Loucy (cell line): ENCODE measurements around the gene PHACTR1.

Experiments used
- CTCF ChIP-seq: fragments of 200-600 bp; sonication (generic); conservative IDR thresholded peaks from 2 replicates; pipeline ENCODE4 v1.5.1; 2014; ENCODE audit warnings: mild to moderate bottlenecking, antibody characterized with exemption, low read length
- EZH2phosphoT487 ChIP-seq: fragments of 200-600 bp; IDR thresholded peaks from 2 replicates; pipeline ENCODE4 v1.6.1; 2018; ENCODE audit warnings: antibody characterized with exemption, mild to moderate bottlenecking, moderate library complexity, borderline replicate concordance

DNA sequence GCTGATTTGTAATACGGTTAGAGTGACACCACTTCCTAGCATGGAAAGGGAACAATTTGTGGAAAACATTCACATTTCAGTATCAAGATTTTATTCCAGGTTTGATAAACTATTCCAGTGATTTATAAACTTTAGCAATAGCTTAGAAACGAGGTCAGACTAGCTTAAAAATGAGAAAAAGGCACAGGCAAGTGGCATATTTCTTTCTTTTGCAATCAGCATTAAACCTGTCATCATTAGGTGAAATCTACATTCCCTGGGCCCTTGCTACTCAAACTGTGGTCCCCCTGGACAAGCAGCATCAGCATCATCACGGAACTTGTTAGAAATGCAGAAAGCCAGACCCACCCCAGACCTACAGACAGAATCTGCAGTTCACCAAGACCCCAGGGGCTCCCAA is 581.9 kb downstream of the PHACTR1 start:
- TF ChIP-seq EZH2phosphoT487 (no peak), CTCF (no peak)
